Measurements from ENCODE around the gene RSF1. TPM values are rescaled to one million over a fixed set of nuclear protein-coding genes. Genes with fewer than 3 reads are reported as not detected.

The RSF1 gene
- total RNA-seq, 1 donor from 2014 or later: 29.1 TPM

- no peak for DNase-seq (ENCODE audit: low read depth, low spot score)
These were observed 14.1 kb downstream of the RSF1 start for GRCh38 chr11:77806415-77806814.

DNA sequence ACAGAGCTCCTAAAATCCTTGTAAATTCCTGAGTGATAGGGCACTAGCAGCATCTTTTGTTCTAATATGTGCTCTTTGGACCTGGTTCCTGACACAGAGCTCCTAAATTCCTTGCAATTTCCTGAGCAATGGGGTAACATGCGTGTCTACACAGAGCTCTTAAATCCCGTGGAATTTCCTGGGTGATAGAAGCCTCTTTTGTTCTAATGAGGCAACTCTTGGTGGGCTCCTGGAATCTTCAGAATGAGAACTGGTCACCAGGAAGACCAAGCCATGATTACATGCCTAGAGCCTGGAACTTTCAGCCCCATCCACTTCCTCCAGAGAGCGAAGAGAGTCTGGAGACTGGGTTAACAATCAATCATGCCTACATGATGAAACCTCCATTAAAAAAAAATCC lies 19.0 kb downstream of the RSF1 start:
- no peak for DNase-seq (ENCODE audit: low read depth, low spot score)

DNA sequence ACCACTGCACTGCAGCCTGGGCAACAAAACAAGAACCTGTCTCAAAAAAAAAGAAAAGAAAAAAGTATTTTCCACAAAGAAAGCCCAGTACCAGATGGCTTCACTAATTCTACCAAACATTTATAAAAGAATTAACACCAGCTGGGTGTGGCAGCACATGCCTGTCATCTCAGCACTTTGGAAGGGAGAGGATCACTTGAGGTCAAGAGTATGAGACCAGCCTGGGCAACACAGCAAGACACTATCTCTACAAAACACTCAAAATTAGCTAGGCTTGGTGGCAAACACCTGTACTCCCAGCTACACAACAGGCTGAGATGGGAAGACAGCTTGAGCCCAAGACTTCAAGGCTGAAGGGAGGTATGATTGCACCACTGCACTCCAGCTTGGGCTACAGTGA lies 20.1 kb downstream of the RSF1 start:
- DNase-seq (ENCODE audit: low read depth, low spot score): no peak

- no peak for DNase-seq (ENCODE audit: low read depth, low spot score)
These were observed 21.2 kb downstream of the RSF1 start for GRCh38 chr11:77799338-77799737.

- DNase-seq (ENCODE audit: low read depth, low spot score): no peak
These were observed 26.6 kb downstream of the RSF1 start for GRCh38 chr11:77793972-77794371.

DNA sequence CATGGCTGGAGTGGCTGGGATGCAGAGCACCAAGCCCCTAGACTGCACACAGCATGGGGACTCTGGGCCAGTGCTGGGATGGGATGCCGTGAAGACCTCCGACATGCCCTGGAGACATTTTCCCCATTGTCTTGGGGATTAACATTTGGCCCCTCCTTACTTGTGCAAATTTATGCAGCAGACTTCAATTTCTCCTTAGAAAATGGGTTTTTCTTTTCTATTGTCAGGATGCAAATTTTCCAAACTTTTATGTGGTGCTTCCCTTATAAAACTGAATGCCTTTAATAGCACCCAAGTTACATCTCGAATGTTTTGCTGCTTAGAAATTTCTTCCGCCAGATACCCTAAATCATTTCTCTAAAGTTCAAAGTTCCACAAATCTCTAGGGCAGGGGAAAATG lies 29.2 kb downstream of the RSF1 start:
- no peak for DNase-seq (ENCODE audit: low read depth, low spot score)

- DNase-seq (ENCODE audit: low read depth, low spot score): no peak
These were observed 30.6 kb downstream of the RSF1 start for GRCh38 chr11:77789731-77790476.

- DNase-seq (ENCODE audit: low read depth, low spot score): no peak
These were observed 31.3 kb downstream of the RSF1 start for GRCh38 chr11:77789061-77789730.

DNA sequence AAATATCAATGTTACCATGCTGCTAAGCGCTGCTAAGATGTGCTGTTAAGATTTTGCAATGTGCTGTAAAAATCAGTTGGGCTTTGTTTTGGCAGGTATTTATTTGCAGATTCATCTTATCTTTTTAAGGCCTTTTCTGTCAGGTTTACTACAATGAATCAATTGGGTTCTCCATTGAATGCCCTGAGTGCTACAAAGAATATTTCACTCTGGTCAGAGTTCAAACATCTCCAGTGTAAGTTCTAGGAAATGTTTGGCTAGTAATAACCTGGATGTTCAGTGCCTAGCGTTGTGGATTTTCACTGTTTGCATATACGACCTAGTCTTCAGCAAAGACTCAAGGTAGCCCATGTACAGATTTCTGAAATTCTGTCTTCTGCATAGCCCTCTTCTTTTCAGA lies 36.0 kb downstream of the RSF1 start:
- DNase-seq (ENCODE audit: low read depth, low spot score): no peak

DNA sequence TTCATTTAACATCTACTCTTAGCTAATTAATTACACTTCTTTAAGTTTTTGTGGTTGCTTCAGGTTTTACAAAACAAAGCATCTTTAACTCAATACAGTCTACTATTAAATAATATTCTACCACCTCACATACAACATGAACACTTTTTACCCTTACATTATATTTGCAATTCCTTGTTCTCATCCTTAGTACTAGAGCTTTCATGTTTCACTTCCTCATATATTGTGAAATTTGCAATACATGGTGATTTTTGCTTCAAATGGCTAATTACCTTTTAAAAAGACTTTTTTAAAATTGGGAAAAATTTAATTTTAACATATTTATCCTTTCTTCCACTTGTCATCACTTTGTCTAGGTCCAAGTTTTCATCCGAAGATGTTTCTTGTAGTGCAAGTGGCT lies 37.5 kb downstream of the RSF1 start:
- DNase-seq (ENCODE audit: low read depth, low spot score): no peak

GRCh38 chr11:77779935-77780334 lies 40.6 kb downstream of the RSF1 start:
- no peak for DNase-seq (ENCODE audit: low read depth, low spot score)

DNA sequence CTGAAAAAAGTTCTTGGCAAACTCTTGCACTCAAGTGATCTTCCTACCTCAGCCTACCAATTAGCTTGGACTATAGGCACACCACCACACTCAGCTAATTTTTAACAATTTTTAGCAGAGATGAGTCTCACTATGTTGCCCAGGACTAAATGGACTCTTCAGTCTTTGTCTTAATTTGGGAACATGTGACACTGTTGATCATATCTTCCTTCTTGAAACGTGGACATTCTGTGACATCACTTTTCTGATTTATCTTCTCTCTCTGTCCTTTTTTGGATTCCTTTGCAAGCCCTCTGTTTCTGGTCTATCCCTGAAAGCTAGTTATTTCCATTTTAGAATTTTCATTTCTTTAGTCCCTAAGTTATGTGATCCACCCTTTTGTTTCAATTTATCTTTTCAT lies 42.0 kb downstream of the RSF1 start:
- DNase-seq (ENCODE audit: low read depth, low spot score): no peak

GRCh38 chr11:77778118-77778517 lies 42.4 kb downstream of the RSF1 start:
- DNase-seq (ENCODE audit: low read depth, low spot score): no peak

GRCh38 chr11:77776455-77776854 lies 44.1 kb downstream of the RSF1 start:
- no peak for DNase-seq (ENCODE audit: low read depth, low spot score)

DNA sequence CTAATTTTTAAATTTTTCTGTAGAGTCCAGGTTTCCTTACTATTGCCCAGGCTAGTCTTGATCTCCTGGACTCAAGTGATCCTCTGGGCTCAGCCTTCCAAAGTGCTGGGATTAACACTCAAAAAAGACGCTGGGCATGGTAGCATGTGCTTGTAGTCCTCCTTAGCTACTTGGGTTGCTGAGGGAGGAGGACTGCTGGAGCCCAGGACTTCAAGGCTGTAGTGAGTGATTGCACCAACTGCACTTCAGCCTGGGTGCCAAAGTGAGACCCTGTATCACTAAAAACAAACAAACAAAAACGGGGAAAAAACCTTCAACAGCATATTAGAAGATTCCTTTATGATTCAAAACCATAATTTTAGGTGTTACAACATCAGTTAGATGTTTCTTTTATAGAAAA lies 44.6 kb downstream of the RSF1 start:
- no peak for DNase-seq (ENCODE audit: low read depth, low spot score)

- DNase-seq (ENCODE audit: low read depth, low spot score): no peak
These were observed 49.4 kb downstream of the RSF1 start for GRCh38 chr11:77771135-77771534.

- no peak for DNase-seq (ENCODE audit: low read depth, low spot score)
These were observed 49.9 kb downstream of the RSF1 start for GRCh38 chr11:77770629-77771028.

DNA sequence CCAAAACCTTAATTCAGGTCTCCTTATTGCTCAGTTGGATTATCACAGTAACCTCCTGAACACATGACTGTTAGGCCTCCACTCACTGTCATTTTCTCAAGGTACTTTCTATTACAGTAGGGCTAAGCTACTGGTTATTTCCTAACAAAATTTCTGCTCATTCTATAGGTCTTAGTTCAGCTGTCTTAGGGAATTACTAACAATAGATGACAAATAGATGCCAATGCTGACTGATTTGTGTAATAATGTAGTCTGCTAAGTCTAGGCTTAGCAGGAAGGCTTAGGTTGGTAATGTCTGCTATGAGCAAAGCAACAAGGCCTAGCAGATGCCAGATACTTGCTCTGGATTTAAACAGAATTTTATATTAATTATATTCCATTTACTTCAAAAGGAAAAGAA lies 58.1 kb downstream of the RSF1 start:
- no peak for DNase-seq (ENCODE audit: low read depth, low spot score)

- no peak for DNase-seq (ENCODE audit: low read depth, low spot score)
These were observed 59.0 kb downstream of the RSF1 start for GRCh38 chr11:77761491-77761890.

- no peak for DNase-seq (ENCODE audit: low read depth, low spot score)
These were observed 62.2 kb downstream of the RSF1 start for GRCh38 chr11:77758331-77758730.

DNA sequence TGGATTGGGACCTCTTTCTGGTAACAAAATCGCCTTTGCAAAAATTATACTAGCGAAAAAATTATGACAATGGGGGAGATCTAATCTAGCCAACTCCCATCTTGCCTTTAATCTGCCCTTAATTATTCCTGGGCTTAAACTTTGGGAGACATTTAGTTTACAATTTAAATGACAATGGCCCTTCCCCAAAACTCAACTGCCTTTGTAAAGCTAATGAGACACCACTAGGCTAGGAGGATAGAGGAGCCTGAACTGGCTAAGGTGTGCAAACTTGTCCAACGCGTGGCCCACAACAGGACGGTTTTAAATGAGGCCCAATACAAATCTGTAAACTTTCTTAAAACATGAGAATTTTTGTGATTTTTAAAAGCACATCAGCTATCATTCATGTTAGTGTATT lies 67.3 kb downstream of the RSF1 start:
- no peak for DNase-seq (ENCODE audit: low read depth, low spot score)

GRCh38 chr11:77752516-77752915 lies 68.0 kb downstream of the RSF1 start:
- no peak for DNase-seq (ENCODE audit: low read depth, low spot score)

Measured in pulmonary artery endothelial cell (primary cell).